Effector memory CD4-positive, alpha-beta T cell (primary cell): Measurements from ENCODE around the gene FASN.

ENCODE experiments used
- DNase-seq, 3 donors: peaks; one replicate each; pipeline ENCODE4 v3.0.0-alpha.2; 2020
- H3K27ac ChIP-seq: 2 replicates; pipeline ENCODE4 v1.7.0; 2013; ENCODE audit warnings: mild to moderate bottlenecking, low read length, moderate library complexity; ENCODE audit not compliant: insufficient read depth, poor library complexity, severe bottlenecking
- H3K27me3 ChIP-seq: replicated peaks from 2 replicates; pipeline ENCODE4 v1.7.0; 2013; ENCODE audit warnings: mild to moderate bottlenecking, low read length; ENCODE audit not compliant: insufficient read depth, control insufficient read depth, poor library complexity, severe bottlenecking
- H3K36me3 ChIP-seq: 2 replicates; pipeline ENCODE4 v1.7.0; 2013; ENCODE audit warnings: mild to moderate bottlenecking, low read length, moderate library complexity; ENCODE audit not compliant: control insufficient read depth, insufficient read depth
- H3K4me1 ChIP-seq: 2 replicates; pipeline ENCODE4 v1.7.0; 2013; ENCODE audit warnings: low read length, mild to moderate bottlenecking; ENCODE audit not compliant: control insufficient read depth, insufficient read depth, poor library complexity, severe bottlenecking
- H3K4me3 ChIP-seq: 2 replicates; pipeline ENCODE4 v1.7.0; 2013; ENCODE audit warnings: low read length, low read depth, mild to moderate bottlenecking; ENCODE audit not compliant: insufficient read depth, poor library complexity, severe bottlenecking
- H3K9me3 ChIP-seq: 2 replicates; pipeline ENCODE4 v1.7.0; 2013; ENCODE audit warnings: mild to moderate bottlenecking, low read length, moderate library complexity; ENCODE audit not compliant: control insufficient read depth

FASN gene

DNA sequence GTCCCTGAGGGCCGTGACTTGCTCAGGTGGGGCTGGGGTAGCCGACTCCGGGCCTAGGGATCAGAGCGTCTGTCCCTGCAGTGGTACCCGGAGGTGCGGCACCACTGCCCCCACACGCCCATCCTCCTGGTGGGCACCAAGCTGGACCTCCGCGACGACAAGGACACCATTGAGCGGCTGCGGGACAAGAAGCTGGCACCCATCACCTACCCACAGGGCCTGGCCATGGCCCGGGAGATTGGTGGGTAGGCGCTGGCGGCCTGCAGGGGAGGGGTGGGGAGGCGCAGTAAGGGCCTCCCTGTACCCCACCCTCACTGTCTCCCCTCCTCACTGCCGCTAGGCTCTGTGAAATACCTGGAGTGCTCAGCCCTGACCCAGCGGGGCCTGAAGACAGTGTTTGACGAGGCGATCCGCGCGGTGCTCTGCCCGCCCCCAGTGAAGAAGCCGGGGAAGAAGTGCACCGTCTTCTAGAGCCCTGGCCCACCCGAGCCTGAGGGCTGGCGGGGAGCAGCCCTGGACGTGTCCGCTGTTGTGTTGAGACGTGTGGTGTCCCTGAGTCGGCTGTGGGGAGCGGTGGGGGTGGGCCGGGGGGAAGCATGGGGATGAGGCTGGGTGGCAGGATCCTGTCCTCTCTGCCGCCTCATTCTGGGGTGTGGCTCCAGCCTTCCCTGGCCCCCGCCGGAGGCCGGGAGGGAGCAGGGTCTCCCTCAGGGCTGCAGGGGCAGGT, 64.5 kb downstream of the FASN start:
- Histone ChIP-seq H3K27ac (no peak overlapping the region), H3K4me1 (peaks cover 29% of the 10 kb centered on the region), H3K4me3 (no peak overlapping the region), H3K27me3 (no peaks in the 10 kb centered on the region), H3K36me3 (no peaks in the 10 kb centered on the region), H3K9me3 (no peaks in the 10 kb centered on the region)
- DNase-seq, result no peak

GRCh38 chr17:82031885-82032627, 66.0 kb downstream of the FASN start:
- peak in 2 of 3 donors; percentile 9 to 37 for DNase-seq
- peak overlapping the region; percentile 42 for H3K4me3 ChIP-seq
- H3K27ac ChIP-seq, result no peak overlapping the region
- no peaks in the 10 kb centered on the region for H3K9me3 ChIP-seq
- H3K4me1 ChIP-seq, result peaks cover 29% of the 10 kb centered on the region
- no peaks in the 10 kb centered on the region for H3K36me3 ChIP-seq
- no peaks in the 10 kb centered on the region for H3K27me3 ChIP-seq

DNA sequence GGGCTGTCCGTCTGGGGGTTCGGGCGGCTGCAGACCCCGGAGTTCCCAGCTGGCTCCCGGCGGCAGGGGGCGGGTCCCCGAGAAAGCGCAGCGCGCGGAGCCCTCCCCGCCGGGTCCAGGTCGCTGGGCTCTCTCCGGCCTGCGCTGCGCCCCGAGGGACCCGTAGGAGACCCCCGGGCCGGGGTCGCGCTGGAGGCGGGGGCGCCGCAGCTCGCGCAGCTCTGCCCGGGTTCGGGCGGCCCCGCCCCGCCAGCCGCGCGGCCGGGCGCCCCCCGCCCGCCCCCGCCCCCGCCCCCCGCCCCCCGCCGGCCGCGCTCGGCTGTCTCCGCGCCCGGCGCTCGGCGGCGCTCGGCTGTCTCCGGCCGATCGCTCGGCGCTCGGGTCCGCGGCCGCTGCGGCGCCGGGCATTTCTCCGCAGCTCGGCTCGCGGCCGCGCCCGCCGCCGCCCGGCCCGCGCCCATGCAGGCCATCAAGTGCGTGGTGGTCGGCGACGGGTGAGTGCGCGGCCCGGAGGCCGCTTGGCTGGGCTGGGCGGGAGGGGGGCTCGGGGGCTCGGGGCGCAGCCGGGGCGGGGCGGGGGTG, 66.6 kb downstream of the FASN start, which contains the start of gene RAC3:
Gene RAC3, plus strand, starts transcription at position 376 of the 582 bp plus-strand sequence. Its CDS starts 84 bp downstream, at position 460.
- H3K9me3 ChIP-seq, result no peaks in the 10 kb centered on the region
- H3K27me3 ChIP-seq, result no peaks in the 10 kb centered on the region
- peak within 1 kb of the TSS; percentile 28 for H3K27ac ChIP-seq
- H3K4me3 ChIP-seq, result peak within 1 kb of the TSS; percentile 57
- no peak for DNase-seq
- H3K4me1 ChIP-seq, result peaks cover 23% of the 10 kb centered on the region
- no peaks in the 10 kb centered on the region for H3K36me3 ChIP-seq

- DNase-seq, result peak; percentile 67 to 73 (median 68)
- Histone ChIP-seq H3K27ac (peak overlapping the region; percentile 28), H3K9me3 (no peaks in the 10 kb centered on the region), H3K4me1 (peaks cover 15% of the 10 kb centered on the region), H3K27me3 (no peaks in the 10 kb centered on the region), H3K36me3 (no peaks in the 10 kb centered on the region), H3K4me3 (peak overlapping the region; percentile 57)
These were observed 67.3 kb downstream of the FASN start for GRCh38 chr17:82030470-82031302.

- no peak for DNase-seq
- Histone ChIP-seq H3K9me3 (no peaks in the 10 kb centered on the region), H3K27ac (peak overlapping the region; percentile 28), H3K36me3 (no peaks in the 10 kb centered on the region), H3K4me3 (peak overlapping the region; percentile 57), H3K4me1 (peaks cover 13% of the 10 kb centered on the region), H3K27me3 (no peaks in the 10 kb centered on the region)
These were observed 68.0 kb downstream of the FASN start for GRCh38 chr17:82029990-82030469.

DNA sequence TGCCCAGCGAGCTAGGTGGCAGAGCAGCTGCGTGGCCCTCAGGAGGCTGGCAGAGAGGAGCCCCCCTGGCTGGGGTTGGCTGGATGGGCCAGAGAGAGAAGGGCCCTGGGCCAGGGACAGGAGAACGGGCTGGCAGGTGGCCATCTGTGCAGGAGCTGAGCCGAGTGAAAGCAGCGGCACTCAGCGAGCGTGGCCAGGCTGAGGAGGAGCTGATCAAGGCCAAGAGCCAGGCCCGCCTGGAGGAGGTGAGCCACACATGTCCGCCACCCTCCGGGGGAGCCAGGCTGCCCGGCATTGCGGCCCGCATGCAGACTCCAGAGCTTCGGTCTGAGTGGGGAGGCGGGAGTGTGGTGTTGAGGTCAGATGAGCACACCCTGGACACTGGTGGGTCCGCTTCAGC, 68.6 kb downstream of the FASN start:
- Histone ChIP-seq H3K9me3 (no peaks in the 10 kb centered on the region), H3K4me3 (no peak overlapping the region), H3K4me1 (peaks cover 14% of the 10 kb centered on the region), H3K27me3 (no peaks in the 10 kb centered on the region), H3K27ac (no peak overlapping the region), H3K36me3 (no peaks in the 10 kb centered on the region)
- no peak for DNase-seq

DNA sequence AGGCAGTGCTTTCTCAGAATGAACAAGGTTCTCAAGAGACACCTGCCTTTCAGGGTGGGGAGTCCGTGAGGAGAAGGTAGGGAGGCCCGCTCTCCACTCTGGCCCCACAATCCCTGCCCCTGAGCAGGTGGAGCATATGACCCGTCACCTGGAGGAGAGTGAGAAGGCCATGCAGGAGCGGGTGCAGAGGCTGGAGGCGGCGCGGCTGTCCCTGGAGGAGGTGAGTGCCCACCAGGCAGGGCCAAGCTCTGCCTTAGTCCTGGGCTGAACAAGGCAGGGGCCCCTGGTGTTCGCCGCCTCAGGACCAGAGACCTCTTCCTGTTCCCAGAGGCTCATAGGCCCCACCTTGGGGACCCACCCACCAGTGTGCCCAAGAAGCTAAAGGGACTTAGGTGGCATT, 69.1 kb downstream of the FASN start:
- no peaks in the 10 kb centered on the region for H3K27me3 ChIP-seq
- H3K36me3 ChIP-seq, result no peaks in the 10 kb centered on the region
- peaks cover 18% of the 10 kb centered on the region for H3K4me1 ChIP-seq
- no peak overlapping the region for H3K4me3 ChIP-seq
- no peaks in the 10 kb centered on the region for H3K9me3 ChIP-seq
- no peak for DNase-seq
- no peak overlapping the region for H3K27ac ChIP-seq
